Stimulated activated CD8-positive, alpha-beta memory T cell treated with anti-CD3 and anti-CD28 coated beads, Interleukin-15, amount 100 ng/mL, for 48 hours (primary cell): Measurements from ENCODE around the gene CDH2.

ENCODE experiments used
- DNase-seq, 2 donors: peaks; one replicate each; pipeline ENCODE4 v3.0.0-alpha.2; 2020; ENCODE audit warnings: low read depth in 2 of 2

Gene CDH2

DNA sequence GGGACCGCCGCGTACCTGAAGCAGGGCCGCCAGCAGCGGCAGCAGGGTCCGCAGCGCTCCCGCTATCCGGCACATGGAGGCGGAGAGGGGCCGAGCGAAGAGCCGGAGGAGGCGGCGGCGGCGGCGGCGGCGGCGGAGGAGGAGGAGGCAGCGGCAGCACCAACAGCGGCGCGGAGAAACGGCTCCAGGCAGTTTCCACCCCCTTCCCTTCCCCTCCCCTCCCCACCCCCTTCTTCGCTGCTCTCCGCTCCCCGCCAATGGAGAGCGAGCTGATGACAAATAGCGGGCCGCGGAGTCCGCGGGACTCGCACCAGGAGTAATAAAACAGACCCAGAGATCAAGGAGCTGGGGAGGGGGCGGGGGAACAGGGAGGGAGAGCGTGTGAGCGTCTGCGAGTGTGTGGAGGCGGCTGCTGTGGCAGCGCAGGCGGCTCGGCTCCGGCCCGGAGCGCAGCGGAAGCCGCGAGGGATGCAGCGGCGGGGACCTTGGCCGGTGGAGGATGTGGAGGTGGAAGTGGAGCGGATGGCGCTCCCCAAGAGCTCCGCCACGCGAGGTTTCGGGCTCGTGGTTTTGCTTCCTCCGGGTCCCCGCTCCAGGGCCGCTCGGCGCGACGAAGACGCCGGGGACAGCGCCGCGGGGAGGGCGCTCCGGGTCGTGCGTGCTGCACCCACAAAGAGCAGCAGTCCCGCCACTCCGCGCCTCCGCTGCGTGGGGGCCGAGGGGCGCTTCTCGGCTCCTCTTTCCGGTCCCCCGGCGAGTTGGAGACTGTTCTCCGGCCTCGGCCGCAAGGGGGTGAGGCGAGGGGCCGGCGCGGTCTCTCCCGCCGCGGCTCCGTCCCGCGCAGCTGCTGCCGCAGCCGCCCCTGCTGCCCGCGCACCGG, at the start of gene CDH2:
Gene CDH2, minus strand, starts transcription at position 183 of the 880 bp plus-strand sequence. Its CDS starts 108 bp downstream, at position 75.
- no peak for DNase-seq

DNA sequence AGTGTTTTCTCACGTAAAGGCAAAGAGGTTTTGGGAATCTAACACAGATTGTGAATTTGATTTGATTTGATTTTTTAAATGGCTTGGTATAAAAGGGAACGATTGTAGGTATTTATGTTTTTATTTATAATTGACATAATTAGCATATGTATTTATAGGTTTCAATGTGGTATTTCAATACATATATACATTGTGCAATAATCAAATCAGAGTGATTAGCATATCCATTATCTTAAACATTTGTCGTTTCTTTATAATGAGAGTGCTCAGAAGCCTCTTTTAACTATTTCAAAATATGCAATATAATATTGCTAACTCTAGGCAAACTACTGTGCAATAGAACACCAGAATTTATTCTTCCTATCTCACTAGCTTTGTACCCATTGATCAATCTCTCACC, 35.1 kb upstream of the CDH2 start:
- DNase-seq, result no peak

DNA sequence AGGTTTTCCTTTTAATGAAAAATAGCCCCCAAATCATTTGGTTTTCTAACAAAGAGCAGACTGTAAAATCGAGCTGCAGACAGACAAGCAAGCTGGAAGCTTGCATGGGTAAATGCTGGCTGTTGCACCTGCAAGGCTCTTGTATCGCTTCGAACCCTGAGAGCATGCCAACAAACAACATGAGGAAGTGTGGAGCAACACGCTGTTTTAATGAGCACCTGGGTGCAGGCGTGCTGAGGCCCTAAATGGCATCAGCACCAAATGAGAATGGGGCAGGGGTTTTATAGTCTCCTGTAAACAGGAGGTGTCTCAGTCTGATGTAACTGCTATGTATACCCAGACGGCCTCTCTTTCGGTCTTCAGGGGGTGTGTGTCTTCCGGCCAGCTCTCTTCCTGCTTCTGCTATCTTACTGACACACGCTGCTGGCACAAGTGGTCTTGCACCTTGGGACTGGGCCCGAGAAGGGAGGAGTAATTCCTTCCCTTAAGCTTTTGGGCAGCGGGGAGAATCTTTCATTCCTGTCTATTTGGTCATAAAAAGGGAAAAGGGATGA, 31.9 kb upstream of the CDH2 start:
- no peak for DNase-seq

DNA sequence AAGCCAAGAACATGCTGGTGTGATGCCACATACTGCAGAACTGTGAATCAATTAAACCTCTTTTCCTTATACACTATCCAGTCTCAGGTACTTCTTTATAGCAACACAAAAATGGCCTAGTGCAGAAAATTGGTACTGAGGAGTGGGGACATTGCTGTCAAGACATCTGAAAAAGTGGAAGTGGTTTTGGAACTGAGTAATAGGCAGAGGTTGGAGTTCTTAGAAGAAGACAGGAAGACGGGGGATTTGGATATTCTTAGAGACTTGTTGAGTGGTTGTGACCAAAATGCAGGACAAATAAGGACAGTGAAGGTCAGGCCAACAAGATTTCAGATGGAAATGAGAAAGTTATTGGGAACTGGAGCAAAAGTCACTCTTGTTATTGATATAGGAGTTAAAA, 31.3 kb upstream of the CDH2 start:
- DNase-seq, result no peak

DNA sequence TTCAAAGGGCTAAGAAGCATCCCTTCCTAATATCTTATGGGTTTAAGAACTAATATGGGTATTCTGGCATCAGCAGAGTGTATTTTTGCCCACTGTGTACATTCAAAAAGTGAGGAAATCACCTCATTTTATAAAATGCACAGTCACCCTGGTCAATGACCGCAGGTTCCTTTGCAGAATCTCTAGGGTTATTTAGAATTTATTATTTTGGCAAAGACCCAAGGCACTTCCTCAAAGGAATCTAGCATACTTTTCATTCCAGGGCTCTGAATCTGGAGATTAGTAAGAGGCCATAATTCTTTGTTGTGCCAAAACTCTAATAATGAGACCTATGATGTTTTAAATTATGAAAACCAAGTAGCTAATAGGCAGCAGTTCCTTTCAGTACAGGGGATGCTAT, 27.2 kb upstream of the CDH2 start:
- DNase-seq, result no peak

DNA sequence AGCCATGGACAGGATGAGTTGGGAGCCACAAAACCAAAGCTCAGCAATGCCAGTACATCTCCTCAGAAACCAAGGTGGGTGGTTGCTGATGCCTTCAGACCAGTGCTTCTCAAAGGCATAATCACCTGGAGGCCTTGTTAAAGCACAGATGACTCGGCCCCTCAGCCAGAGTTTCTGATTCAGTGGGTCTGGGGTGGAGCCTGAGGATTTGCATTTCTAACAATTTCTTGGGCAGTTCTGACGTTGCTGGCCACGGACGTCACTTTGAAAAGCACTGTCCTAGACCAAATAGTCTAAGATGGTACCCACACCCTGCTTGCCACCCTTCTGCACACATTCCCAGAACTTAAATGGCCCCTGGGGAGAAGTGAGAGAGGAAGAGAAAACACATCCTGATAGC, 24.1 kb upstream of the CDH2 start:
- no peak for DNase-seq

DNA sequence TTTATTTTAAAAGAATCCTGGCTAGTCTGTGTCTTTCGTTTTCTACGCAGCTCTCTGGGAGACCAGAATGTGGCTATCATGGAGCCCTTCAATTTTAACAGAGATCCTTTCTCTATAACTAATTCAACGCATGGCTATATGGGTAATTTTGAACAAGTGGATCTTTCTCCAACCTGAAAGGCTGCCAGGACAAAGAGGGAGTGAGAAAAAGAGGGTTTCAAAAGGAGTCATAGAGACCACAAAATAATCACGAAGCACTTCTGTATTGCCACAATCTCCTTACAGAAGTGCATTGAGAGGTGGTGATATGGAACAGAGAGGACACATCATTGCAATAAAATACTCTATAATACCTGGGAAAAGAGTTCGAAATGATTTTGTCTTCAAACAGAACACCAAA, 21.7 kb upstream of the CDH2 start:
- DNase-seq, result no peak

DNA sequence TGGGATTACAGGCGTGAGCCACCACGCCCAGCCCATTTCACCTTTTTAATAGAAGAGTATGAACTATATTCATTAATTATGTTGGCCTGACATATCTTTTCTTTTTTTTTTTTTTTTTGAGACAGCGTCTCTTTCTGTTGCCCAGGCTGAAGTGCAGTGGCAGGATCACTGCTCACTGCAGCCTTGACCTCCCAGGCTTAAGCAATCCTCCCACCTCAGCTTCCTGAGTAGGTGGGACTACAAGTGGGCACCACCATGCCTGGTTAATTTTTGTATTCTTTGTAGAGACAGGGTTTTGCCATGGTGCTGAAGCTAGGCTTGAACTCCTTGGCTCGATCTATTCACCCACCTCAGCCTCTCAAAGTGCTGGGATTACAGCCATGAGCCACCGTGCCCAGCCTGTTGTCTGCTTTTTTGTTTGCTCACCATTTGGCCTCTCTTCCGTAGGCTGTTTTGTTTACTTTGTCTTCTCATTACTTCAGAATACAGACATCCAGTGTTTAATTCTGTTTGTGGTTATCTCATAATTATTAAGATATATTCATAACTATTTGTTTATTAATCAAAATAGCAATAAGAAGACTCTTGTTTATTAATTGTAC, 16.3 kb upstream of the CDH2 start:
- no peak for DNase-seq

DNA sequence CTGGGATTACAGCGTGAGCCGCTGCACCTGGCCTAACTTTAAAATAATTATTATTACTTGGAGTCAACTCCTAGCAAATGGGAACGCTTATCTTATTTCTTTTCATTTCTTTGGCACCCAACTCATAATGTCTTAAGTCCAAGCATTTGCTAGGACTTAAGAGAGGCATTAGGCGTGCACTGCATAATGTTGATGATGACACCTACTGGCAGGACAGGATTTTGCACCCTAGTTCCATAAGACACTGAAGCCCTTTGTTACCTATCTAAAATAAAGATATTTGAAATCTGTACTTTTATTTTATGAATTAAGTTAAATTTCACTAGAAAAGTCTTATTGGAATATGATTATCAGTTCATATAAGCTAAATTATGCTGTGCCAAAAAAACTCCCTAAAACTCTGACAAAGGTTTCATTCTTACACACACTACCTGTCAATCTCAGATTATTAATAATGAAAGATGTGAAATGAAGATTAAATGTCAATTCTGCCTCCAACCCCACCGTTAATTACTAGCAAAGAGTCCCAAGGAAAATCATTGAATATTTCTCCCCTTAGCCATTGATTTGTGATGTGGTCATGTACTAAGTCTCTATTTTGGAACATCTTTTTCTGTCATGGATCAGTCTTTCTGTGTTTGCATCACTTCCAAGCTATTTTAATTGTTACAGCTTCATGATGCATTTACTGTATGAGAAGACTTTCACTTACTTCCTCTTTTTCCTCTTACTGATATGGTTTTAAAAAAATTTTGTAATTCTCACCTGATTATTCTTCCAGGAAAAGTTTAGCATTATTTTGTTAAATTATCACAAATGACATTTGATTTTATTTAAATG, 12.7 kb upstream of the CDH2 start:
- no peak for DNase-seq

DNA sequence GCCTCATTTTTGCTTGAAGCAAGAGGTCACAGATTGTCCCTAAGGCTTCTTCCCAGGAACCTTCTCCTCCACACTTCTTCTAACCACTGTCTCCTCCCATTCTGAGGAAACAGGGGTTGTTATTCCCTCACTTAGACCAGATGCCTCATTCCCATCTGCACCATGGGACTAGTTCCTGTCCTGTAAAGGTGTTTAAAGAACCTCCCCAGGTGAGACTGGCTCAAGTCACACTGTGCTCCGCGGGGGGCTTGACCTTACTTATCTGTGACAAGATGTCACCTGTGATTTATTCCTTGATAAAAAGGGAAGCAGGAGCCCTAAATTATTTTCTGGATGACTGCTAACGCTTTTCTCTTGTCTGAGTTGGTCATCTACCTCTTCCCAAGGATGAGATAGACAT, 8.2 kb upstream of the CDH2 start:
- DNase-seq, result no peak

DNA sequence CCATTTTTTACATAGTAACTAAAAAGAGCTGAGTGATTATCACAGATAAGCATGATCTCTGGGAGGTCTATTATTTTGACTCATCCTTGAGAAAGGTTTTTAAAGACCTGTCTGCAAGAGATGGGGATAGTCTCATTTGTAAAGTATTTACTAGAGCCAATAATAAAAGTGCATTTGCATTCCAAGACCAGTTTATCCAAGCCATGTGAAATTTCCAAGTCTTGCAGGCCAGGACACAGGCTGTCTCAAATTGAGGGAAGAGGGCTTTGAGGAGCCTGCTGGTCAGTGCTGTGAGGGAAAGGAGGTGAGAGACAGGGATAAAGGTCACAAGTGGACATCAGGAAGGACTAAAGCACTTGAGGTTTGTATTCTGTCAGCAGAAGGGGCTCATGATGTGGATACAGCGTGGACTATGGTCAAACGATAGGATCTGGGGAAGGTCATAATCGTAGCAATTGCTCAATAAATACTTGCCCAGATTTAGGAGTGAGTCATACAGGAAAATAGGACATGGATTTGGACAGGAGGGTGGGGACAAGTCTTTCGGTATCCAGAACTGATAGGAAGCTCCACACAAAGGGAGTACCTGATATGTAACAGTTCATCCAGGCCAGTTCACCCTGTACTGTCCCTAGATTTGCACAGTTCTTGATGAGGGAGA, 6.6 kb upstream of the CDH2 start:
- DNase-seq, result no peak

DNA sequence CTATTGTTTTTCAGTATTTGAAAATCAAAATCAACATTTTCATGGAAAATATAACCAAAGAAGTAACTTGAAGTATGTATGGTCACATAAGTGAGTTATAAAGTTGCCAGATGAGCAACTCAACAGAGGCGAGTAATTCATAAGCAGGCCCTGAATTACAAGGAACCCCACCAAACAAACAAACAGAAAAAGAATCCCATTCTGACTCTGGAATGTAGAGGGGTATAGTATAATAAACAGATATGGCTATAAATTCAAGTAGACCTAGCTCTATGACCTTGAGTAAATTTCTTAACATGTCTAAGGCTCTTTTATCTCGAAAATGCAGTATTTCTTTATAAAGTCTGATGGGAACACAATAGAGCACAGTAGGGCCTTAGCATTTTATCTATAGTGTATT, 4.7 kb upstream of the CDH2 start:
- DNase-seq, result no peak

DNA sequence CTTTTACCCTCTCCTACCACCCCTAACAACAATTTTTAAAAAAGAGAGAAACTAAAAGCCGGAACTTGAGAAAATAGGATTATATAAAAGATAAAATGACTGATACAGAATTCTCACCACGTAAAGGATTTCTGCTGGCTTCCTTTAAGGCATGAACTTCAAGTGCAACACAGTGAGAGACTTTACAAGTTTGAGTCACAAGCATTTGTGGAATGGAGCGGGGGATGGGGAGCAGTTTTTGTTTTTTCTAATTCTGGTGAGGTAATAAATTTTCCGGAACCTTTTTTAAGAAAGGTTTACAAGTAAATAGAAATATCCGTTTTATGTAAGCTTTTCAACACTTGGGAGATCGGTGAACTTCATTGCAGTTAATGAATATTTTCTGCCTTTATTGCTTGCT, 1.8 kb upstream of the CDH2 start:
- no peak for DNase-seq

DNA sequence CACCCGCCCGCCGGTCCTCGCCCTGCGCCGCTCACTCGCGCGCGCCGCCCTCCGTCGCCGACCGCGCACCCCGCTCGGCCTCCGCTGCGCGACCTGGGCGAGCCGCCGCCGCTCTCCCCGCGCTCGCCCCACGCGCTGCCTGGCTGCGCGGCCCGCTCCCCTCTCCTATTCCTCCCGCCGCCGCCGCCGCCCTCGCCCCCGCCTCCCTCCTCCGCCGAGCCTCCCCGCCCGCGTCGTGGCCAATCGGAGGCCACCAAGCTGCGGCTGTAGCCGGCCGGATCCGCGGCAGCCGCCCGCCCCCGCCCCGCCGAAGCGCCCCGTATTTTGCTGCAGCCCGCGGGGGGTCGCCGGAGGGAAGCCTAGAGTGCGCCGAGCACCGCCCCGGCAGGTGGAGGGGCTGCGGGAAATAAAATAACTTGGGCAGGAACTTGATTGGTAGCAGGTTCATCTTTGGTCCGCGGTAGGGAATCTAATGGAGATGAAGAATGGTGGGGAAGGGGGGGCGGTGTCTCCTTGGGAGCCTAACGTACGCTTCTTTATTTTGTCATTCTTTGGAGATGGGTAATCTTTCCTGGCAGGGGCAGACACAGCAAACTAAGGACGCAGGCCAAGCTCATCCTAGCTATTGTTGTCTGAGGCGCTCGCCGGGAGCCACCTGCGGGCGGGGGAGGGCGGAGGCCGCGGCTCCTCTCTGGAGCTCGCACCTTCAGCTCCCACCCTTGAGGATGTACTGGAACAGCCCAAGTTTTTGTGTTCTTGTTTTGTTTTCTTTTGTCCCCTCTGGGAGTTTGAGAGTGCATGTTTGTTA, 1.1 kb upstream of the CDH2 start:
- no peak for DNase-seq

DNA sequence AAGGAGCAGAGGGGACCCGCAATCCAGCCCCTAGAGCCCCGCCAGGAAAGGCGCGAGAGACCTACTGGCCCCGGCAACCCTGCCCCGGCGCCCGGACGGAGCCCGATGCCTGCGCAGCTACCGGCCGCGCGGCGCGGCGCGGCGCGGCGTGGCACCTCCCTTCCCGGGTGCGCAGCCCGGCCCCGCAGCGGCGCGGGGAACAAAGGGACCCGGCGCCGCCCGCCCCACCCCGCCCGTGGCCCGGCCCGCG, 307 bp downstream of the CDH2 start:
- DNase-seq, result no peak

DNA sequence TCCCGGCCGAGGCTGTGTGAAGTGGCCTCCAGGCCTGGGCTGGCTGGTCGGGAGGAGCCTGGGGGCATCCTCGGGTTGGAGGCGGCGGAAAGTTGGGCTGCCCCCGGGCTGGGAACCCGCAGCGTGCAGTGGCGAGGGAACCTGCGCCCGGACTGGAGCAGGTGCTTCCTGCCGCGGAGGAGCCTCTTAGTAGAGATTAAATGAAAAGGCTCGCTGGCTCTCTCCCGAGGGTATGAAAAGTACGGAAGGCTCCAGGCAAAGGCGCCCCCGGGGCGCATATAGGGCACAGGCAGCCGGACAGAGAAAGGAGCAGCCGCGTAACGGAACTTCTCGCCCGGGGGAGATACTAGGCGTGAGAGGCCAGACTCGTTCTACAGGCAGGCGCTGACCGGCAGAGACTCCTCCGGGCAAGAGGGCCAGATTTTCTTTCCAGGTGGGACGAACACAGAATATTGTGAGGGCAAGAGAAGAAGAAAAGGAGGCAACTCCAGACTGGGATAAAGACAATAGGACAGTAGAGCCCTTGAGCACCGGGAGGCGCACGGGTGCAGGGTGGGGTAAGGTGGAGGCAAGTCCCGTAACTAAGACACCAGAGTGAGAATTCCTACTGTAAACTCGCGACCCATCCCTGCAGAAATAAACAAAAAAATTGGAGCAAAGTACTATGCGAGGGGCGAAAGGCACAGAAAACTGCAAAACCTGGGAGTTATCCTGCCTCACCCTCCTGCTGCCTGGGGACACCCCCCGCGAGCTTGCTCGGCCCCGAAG, 816 bp downstream of the CDH2 start:
- no peak for DNase-seq

DNA sequence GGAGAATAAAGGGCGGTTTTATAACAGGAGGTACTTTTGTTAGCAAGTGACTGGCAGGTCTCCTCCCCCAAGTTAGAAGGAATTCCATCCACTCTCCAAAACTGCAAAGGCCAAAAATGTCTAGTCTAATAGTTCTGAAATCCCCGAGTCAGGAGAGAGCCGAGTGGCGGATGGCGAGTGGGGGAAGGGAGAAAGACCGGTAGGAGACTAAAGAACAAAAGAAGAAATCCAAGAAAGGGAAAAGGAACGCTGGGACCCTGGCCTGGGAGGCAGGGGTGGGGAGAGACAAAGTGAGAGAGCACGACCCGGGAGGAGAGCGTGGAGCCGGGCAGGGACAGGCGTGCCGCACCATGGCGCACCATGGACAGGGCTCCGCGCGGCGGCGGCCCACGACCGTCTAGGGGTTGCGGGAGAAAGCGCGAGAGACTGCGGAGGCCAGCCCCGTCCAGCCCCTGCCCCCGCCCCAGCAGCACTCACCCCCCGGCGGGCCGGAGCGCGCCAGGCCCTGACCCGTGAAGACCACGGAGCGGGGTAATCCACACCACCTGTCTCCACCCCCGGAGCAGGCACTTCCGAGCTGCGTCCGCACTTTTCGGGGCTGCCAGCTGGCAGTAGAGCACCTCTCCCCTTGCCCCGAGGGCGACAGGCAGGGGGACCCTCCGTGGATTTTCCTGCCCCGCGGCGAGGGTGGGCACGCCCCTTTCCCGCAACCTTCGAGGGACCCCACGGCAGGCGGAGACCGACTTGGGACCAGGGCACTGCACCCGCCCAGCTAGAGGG, 1.6 kb downstream of the CDH2 start:
- no peak for DNase-seq

DNA sequence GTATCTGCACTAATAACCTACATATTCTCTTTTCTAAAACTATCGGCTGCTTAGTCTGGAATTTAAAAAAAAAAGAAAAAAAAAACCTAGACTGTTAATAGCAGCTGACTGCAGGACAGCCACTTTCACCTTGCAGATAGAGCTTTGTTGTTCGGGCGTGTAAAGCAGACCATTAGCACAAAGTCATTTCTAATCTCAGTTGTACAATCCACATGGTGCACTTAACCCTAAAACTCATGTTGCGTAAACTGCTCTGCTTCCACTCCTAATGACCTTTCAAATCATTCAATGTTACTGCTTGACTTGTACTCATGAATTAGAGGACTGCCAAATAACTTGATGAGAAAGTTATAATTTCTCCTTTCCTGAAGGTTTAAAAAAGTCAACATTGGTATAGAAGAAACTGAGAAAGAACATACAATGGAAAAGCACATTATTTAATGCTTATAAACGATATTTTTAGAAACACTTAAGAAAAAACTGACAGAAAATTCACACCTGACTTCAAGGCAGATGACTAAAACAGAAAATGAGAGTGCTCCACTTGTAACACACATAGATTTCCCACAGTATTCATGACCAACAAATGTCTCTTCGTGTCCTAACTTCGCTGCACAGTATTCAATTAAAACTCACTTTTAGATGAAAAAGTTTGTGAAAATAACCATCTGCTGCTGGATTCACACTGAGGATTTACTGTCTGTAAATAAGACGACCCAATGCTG, 2.6 kb downstream of the CDH2 start:
- DNase-seq, result no peak

DNA sequence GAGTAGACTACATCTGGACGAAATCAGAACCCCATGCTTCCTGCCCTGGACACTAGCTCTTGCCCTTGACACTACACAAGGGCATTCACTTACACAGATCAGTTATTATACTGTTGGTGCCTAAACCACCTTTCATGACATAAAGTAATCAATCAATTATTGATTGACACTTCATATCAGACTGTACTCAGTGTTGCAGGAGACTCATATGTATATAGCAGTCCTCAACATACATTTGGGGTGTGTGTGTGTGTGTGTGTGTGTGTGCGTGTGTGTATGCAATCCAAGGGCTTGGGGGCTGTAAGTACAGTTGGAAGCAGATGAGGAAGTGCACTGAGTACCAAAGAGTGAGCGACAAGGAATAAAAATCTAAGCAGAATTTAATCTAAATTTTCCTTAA, 5.1 kb downstream of the CDH2 start:
- DNase-seq, result no peak
